Measurements from ENCODE around the gene CRMP1. TPM values are rescaled to one million over a fixed set of nuclear protein-coding genes. Genes with fewer than 3 reads are reported as not detected.

CRMP1 gene
- total RNA-seq, 4 donors from 2014 or later: 0.21 to 0.59 (median 0.30) TPM; not detected in 1

DNA sequence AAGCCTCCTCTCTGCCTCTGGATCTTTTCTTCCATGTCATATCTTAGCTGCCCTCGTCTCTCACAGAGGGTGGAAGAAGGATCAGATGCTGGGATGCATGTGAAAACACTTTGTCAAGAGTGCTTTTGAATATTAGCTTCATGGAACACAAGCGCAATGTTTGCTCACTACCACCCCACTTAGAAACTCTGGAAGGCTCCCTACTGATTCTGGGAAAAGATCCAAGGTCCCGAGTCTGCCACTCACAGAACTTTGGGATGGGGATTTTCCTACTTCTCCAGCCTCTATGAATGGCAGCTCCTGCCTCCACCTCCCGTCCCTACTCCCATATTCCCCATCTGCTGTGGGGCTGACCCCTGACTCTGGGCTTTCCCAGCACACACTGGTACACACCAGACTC lies 40.2 kb upstream of the CRMP1 start:
- WGBS, 2 donors: 30 to 44% methylated on average over 4 of the region's 4 CpGs
- no peaks in the 10 kb centered on the region for H3K36me3 ChIP-seq
- H3K27ac ChIP-seq: no peak overlapping the region
- no peaks in the 10 kb centered on the region for H3K27me3 ChIP-seq
- DNase-seq (ENCODE audit: low spot score in 2 of 2): no peak
- TF ChIP-seq POLR2A (IDR thresholded peaks at IDR 0.05) (no peak), EP300 (IDR thresholded peaks at IDR 0.05) (no peak)
- TF ChIP-seq, protein P1, sequence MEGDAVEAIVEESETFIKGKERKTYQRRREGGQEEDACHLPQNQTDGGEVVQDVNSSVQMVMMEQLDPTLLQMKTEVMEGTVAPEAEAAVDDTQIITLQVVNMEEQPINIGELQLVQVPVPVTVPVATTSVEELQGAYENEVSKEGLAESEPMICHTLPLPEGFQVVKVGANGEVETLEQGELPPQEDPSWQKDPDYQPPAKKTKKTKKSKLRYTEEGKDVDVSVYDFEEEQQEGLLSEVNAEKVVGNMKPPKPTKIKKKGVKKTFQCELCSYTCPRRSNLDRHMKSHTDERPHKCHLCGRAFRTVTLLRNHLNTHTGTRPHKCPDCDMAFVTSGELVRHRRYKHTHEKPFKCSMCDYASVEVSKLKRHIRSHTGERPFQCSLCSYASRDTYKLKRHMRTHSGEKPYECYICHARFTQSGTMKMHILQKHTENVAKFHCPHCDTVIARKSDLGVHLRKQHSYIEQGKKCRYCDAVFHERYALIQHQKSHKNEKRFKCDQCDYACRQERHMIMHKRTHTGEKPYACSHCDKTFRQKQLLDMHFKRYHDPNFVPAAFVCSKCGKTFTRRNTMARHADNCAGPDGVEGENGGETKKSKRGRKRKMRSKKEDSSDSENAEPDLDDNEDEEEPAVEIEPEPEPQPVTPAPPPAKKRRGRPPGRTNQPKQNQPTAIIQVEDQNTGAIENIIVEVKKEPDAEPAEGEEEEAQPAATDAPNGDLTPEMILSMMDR (IDR thresholded peaks at IDR 0.05): no peak
- no peaks in the 10 kb centered on the region for H3K9me3 ChIP-seq
- no peak overlapping the region for H3K4me3 ChIP-seq
- no peaks in the 10 kb centered on the region for H3K4me1 ChIP-seq

DNA sequence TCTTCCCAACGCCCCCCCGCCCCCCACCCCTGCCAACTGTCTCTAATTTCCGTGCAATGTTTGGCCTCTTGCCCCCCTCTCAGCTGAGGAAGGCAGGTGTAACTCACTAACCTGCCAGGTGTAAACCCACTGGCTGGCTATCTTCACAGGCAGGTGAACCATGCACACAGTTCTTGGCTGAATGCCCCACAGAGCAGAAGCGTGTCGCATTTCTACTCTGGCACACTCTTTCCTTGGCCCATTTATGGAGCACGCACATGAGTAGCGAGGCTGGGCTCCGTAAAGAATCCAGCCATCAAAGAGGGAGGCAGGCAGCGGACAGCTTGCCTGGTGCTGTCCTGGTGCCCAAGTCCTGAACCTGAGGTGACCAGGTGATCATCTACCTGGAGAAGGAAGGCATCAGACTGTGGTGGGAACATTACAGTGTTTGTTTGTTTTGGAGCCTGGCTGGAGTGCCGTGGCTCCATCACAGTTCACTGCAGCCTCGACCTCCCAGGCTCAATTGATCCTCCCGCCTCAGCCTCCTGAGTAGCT lies 39.2 kb upstream of the CRMP1 start:
- no peaks in the 10 kb centered on the region for H3K27me3 ChIP-seq
- TF ChIP-seq EP300 (IDR thresholded peaks at IDR 0.05) (no peak), POLR2A (IDR thresholded peaks at IDR 0.05) (no peak)
- TF ChIP-seq, protein P1 (IDR thresholded peaks at IDR 0.05): no peak
- WGBS, 2 donors: 70 to 78% methylated on average over 8 to 12 of the region's 12 CpGs

DNA sequence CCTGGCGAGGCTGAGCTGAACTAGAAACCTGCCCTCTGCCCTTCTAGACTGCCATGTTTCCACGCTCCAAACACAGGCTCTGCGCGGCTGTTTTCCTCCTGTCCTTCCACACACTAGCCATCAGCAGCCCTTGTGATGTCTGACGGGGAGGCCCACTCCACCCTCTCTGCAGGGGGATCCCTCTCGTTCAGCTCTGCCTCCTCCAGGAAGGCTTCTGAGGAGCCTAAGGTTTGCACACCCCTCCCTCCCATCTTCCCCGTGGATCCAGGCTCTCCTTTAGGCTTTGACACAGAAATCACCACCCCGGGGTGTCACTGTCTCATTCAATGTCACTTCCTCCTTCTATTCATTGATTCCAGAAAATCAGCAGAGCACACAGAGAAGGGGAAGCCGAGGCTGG lies 38.6 kb upstream of the CRMP1 start:
- no peaks in the 10 kb centered on the region for H3K4me1 ChIP-seq
- H3K27me3 ChIP-seq: no peaks in the 10 kb centered on the region
- TF ChIP-seq EP300 (IDR thresholded peaks at IDR 0.05): no peak
- TF ChIP-seq POLR2A (IDR thresholded peaks at IDR 0.05): no peak
- TF ChIP-seq, protein P1 (IDR thresholded peaks at IDR 0.05): no peak
- H3K4me3 ChIP-seq: no peak overlapping the region
- WGBS, 2 donors: 40 to 41% methylated on average over 9 of the region's 9 CpGs
- H3K9me3 ChIP-seq: no peaks in the 10 kb centered on the region
- no peak for DNase-seq (ENCODE audit: low spot score in 2 of 2)
- no peak overlapping the region for H3K27ac ChIP-seq
- no peaks in the 10 kb centered on the region for H3K36me3 ChIP-seq

More for the DNA sequence above, 39.2 kb upstream of the CRMP1 start:
- no peaks in the 10 kb centered on the region for H3K9me3 ChIP-seq
- no peaks in the 10 kb centered on the region for H3K36me3 ChIP-seq
- no peaks in the 10 kb centered on the region for H3K4me1 ChIP-seq
- DNase-seq (ENCODE audit: low spot score in 2 of 2): no peak
- no peak overlapping the region for H3K27ac ChIP-seq
- no peak overlapping the region for H3K4me3 ChIP-seq

DNA sequence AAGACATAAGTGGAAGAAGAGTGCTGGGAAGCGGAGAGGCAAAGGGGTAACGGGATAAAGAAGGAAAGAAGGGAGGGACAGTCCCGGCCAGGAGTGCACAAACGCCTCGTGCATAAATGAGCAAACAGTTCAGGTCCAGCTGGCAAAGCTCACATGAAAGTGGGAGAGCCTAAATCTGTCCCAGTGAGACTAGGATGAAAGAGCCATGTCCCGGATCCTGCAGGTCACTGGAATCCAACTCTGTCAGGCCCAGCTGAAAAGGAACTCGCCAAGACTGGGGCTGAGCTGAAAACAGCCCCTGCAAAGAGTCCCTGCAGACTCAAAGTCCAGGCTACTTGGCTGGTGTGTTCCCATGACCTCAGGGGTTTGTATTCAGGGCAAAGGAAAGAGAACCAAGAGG lies 38.0 kb upstream of the CRMP1 start:
- DNase-seq (ENCODE audit: low spot score in 2 of 2): no peak
- no peaks in the 10 kb centered on the region for H3K4me1 ChIP-seq
- TF ChIP-seq POLR2A (IDR thresholded peaks at IDR 0.05) (no peak), EP300 (IDR thresholded peaks at IDR 0.05) (no peak)
- TF ChIP-seq, protein P1 (IDR thresholded peaks at IDR 0.05): no peak
- no peak overlapping the region for H3K4me3 ChIP-seq
- no peaks in the 10 kb centered on the region for H3K9me3 ChIP-seq
- WGBS, 2 donors: 65 to 71% methylated on average over 7 of the region's 7 CpGs
- no peak overlapping the region for H3K27ac ChIP-seq
- no peaks in the 10 kb centered on the region for H3K36me3 ChIP-seq
- H3K27me3 ChIP-seq: no peaks in the 10 kb centered on the region

DNA sequence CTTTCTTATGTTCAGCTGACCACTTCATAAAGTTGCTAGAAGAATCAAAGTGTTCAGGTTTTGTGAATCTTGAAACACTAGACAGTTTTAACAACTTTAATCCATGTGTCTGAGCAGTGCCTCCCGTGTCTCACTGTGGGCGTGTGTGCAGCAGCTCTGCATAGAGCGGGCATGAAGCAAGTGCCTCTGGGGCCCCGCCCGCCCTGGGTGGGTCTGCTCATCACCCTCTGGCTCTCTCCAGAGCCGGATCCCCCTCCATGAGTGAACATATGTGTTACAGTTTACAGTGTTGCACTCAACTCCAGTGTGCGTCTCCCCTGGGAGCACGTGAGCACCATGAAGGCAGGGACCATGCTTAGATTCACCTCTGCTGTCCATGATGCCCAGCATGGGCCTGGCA lies 37.6 kb upstream of the CRMP1 start:
- Histone ChIP-seq H3K9me3 (no peaks in the 10 kb centered on the region), H3K36me3 (no peaks in the 10 kb centered on the region), H3K4me1 (no peaks in the 10 kb centered on the region), H3K27me3 (no peaks in the 10 kb centered on the region), H3K4me3 (no peak overlapping the region), H3K27ac (no peak overlapping the region)
- no peak for DNase-seq (ENCODE audit: low spot score in 2 of 2)
- 79 to 85% methylated on average over 7 to 8 of the region's 8 CpGs for WGBS, 2 donors
- no peak for TF ChIP-seq POLR2A (IDR thresholded peaks at IDR 0.05)
- no peak for TF ChIP-seq EP300 (IDR thresholded peaks at IDR 0.05)
- TF ChIP-seq, protein P1 (IDR thresholded peaks at IDR 0.05): no peak
